SU-DHL-6 (cell line): ENCODE data around the gene SLC2A1.

Experiments used
- H2AFZ ChIP-seq: fragments of 200-600 bp; sonication (generic); 2 replicates; pipeline ENCODE4 v1.6.1; 2014; ENCODE audit warnings: low read depth, mild to moderate bottlenecking, moderate library complexity, mixed read lengths, antibody characterized with exemption, low read length; ENCODE audit not compliant: severe bottlenecking
- H3F3A ChIP-seq: fragments of 200-600 bp; shearing (Covaris generic); 2 replicates; pipeline ENCODE4 v1.6.0; 2016; ENCODE audit warnings: antibody characterized with exemption, mild to moderate bottlenecking; ENCODE audit not compliant: insufficient read depth
- H3K27ac ChIP-seq: fragments of 200-600 bp; sonication (generic); 2 replicates; pipeline ENCODE4 v1.5.1; 2016; ENCODE audit warnings: low read depth, mild to moderate bottlenecking, low read length, moderate library complexity, mixed read lengths
- H3K27me3 ChIP-seq: fragments of 200-600 bp; sonication (generic), shearing (Covaris generic); 2 replicates; pipeline ENCODE4 v1.6.0; 2014; ENCODE audit warnings: mild to moderate bottlenecking, low read length
- H3K36me3 ChIP-seq: fragments of 200-600 bp; sonication (generic); 2 replicates; pipeline ENCODE4 v1.6.1; 2014; ENCODE audit warnings: mild to moderate bottlenecking, low read length, mixed read lengths
- H3K4me2 ChIP-seq: fragments of 300-600, 200-600 bp; shearing (Covaris generic), sonication (generic); 2 replicates; pipeline ENCODE4 v1.6.0; 2014; ENCODE audit warnings: low read length, low read depth, mild to moderate bottlenecking; ENCODE audit not compliant: poor library complexity, severe bottlenecking
- H3K4me3 ChIP-seq: fragments of 200-600 bp; sonication (generic); 2 replicates; pipeline ENCODE4 v1.5.1; 2014; ENCODE audit warnings: antibody characterized with exemption, low read length, mild to moderate bottlenecking, mixed read lengths; ENCODE audit not compliant: insufficient read depth, poor library complexity, severe bottlenecking
- H3K79me2 ChIP-seq: fragments of 200-600 bp; sonication (generic); 2 replicates; pipeline ENCODE4 v1.6.1; 2014; ENCODE audit warnings: mild to moderate bottlenecking, low read length, moderate library complexity; ENCODE audit not compliant: insufficient read depth
- H3K9ac ChIP-seq: fragments of 200-600 bp; sonication (generic); 2 replicates; pipeline ENCODE4 v1.7.0; 2014; ENCODE audit warnings: mild to moderate bottlenecking, low read length
- H3K9me2 ChIP-seq: fragments of 200-600 bp; sonication (generic); replicated peaks from 2 replicates; pipeline ENCODE4 v1.6.1; 2014; ENCODE audit warnings: low read length; ENCODE audit not compliant: insufficient read depth
- H3K9me3 ChIP-seq: fragments of 200-600 bp; sonication (generic); 2 replicates; pipeline ENCODE4 v1.6.1; 2014; ENCODE audit warnings: low read length, mixed read lengths; ENCODE audit not compliant: insufficient read depth
- H4K20me1 ChIP-seq: fragments of 200-600 bp; sonication (generic); 2 replicates; pipeline ENCODE4 v1.6.1; 2014; ENCODE audit warnings: low read depth, mild to moderate bottlenecking, antibody characterized with exemption, low read length, moderate library complexity, mixed read lengths
- CTCF ChIP-seq: fragments of 200-600 bp; sonication (generic); IDR thresholded peaks from one replicate; pipeline ENCODE4 v1.5.1; 2017; ENCODE audit warnings: antibody characterized with exemption, mild to moderate bottlenecking, low read length, moderate library complexity; ENCODE audit not compliant: insufficient read depth, poor library complexity, severe bottlenecking
- EZH2phosphoT487 ChIP-seq: fragments of 200-600 bp; sonication (generic), shearing (Covaris generic); conservative IDR thresholded peaks from 2 replicates; pipeline ENCODE4 v1.6.1; 2018; ENCODE audit warnings: mild to moderate bottlenecking, antibody characterized with exemption, low read length, moderate library complexity, mixed read lengths

The SLC2A1 gene

GRCh38 chr1:42942444-42942843, 16.2 kb downstream of the SLC2A1 start:
- Histone ChIP-seq H4K20me1 (no peaks in the 10 kb centered on the region), H3K79me2 (peaks cover 43% of the 10 kb centered on the region)
- TF ChIP-seq CTCF = no peak
- no peak for TF ChIP-seq EZH2phosphoT487

GRCh38 chr1:42941640-42942330, 16.9 kb downstream of the SLC2A1 start:
- TF ChIP-seq CTCF (no peak), EZH2phosphoT487 (no peak)
- Histone ChIP-seq H3K27ac (peak overlapping the region; percentile 56), H2AFZ (no peak overlapping the region), H3F3A (0 out of 2 replicates have a peak, but pooled peaks cover 15% of the 10 kb centered on the region), H4K20me1 (no peaks in the 10 kb centered on the region), H3K4me2 (no peak overlapping the region), H3K79me2 (peaks cover 36% of the 10 kb centered on the region), H3K9ac (no peak overlapping the region), H3K36me3 (0 out of 2 replicates have a peak, but pooled peaks cover 3% of the 10 kb centered on the region), H3K9me2 (no peaks in the 10 kb centered on the region), H3K4me3 (no peak overlapping the region), H3K27me3 (no peaks in the 10 kb centered on the region), H3K9me3 (no peaks in the 10 kb centered on the region)

More at GRCh38 chr1:42942444-42942843, 16.2 kb downstream of the SLC2A1 start:
- Histone ChIP-seq H3K9me2 (no peaks in the 10 kb centered on the region), H3K36me3 (0 out of 2 replicates have a peak, but pooled peaks cover 3% of the 10 kb centered on the region), H3K27me3 (no peaks in the 10 kb centered on the region), H3K4me3 (no peak overlapping the region), H3K9me3 (no peaks in the 10 kb centered on the region), H2AFZ (no peak overlapping the region), H3K4me2 (no peak overlapping the region), H3K9ac (no peak overlapping the region), H3F3A (0 out of 2 replicates have a peak, but pooled peaks cover 10% of the 10 kb centered on the region), H3K27ac (peak overlapping the region; percentile 56)

- no peak overlapping the region for H3K9ac ChIP-seq
- H2AFZ ChIP-seq = no peak overlapping the region
- H3K79me2 ChIP-seq = peaks cover 32% of the 10 kb centered on the region
- no peak overlapping the region for H3K4me2 ChIP-seq
- TF ChIP-seq EZH2phosphoT487 (no peak), CTCF (no peak)
- peaks cover 21% of the 10 kb centered on the region; the same call in 1 of the 2 replicates for H3F3A ChIP-seq
- H3K27me3 ChIP-seq = no peaks in the 10 kb centered on the region
- no peaks in the 10 kb centered on the region for H3K9me2 ChIP-seq
- no peaks in the 10 kb centered on the region for H4K20me1 ChIP-seq
- H3K36me3 ChIP-seq = 0 out of 2 replicates have a peak, but pooled peaks cover 3% of the 10 kb centered on the region
- no peaks in the 10 kb centered on the region for H3K9me3 ChIP-seq
- H3K27ac ChIP-seq = peak overlapping the region; percentile 56; the same call in 1 of the 2 replicates
- no peak overlapping the region for H3K4me3 ChIP-seq
These were observed 17.6 kb downstream of the SLC2A1 start for GRCh38 chr1:42940851-42941639.
